Medulla oblongata (tissue), 1 donor: ENCODE results near the gene DNAI1.
"Not testable (repeated sequence)": the region's sequence is repeated elsewhere in the genome, so short reads cannot be mapped to it uniquely, and the experiment has no call there.

ENCODE experiments used
- DNase-seq: peaks from one replicate; pipeline ENCODE4 v3.0.0-alpha.2; 2015; ENCODE audit errors: extremely low spot score

DNAI1 gene

GRCh38 chr9:34450644-34451043 lies 8.0 kb upstream of the DNAI1 start:
- no peak for DNase-seq

- DNase-seq = no peak
Observed at GRCh38 chr9:34451135-34451534, 7.5 kb upstream of the DNAI1 start.

- DNase-seq = no peak
Observed at GRCh38 chr9:34451545-34451944, 7.1 kb upstream of the DNAI1 start.

GRCh38 chr9:34452568-34452967 lies 6.0 kb upstream of the DNAI1 start:
- peak; percentile 32 for DNase-seq

- no peak for DNase-seq
Observed at GRCh38 chr9:34454571-34455065, 4.0 kb upstream of the DNAI1 start.

- DNase-seq = no peak
Observed at GRCh38 chr9:34456151-34456550, 2.5 kb upstream of the DNAI1 start.

GRCh38 chr9:34456746-34457145 lies 1.9 kb upstream of the DNAI1 start:
- DNase-seq = no peak

- peak; percentile 80 for DNase-seq
Observed at GRCh38 chr9:34457266-34458012, 1.2 kb upstream of the DNAI1 start.

GRCh38 chr9:34458959-34459340 lies 345 bp downstream of the DNAI1 start:
- no peak for DNase-seq

GRCh38 chr9:34459356-34459755 lies 751 bp downstream of the DNAI1 start:
- DNase-seq = no peak

GRCh38 chr9:34459941-34460340 lies 1.3 kb downstream of the DNAI1 start:
- DNase-seq = no peak

- no peak for DNase-seq
Observed at GRCh38 chr9:34463098-34463900, 4.7 kb downstream of the DNAI1 start.

- DNase-seq = no peak
Observed at GRCh38 chr9:34463901-34464232, 5.3 kb downstream of the DNAI1 start.

GRCh38 chr9:34464571-34464970 lies 6.0 kb downstream of the DNAI1 start:
- DNase-seq = no peak

GRCh38 chr9:34465468-34465867 lies 6.9 kb downstream of the DNAI1 start:
- no peak for DNase-seq

GRCh38 chr9:34475097-34475496 lies 16.5 kb downstream of the DNAI1 start:
- no peak for DNase-seq

- DNase-seq = no peak
Observed at GRCh38 chr9:34477541-34477940, 18.9 kb downstream of the DNAI1 start.

GRCh38 chr9:34479431-34479866 lies 20.8 kb downstream of the DNAI1 start:
- no peak for DNase-seq

GRCh38 chr9:34481620-34482019 lies 23.0 kb downstream of the DNAI1 start:
- not testable (repeated sequence) for DNase-seq

GRCh38 chr9:34482746-34483145 lies 24.1 kb downstream of the DNAI1 start:
- DNase-seq = not testable (repeated sequence)

GRCh38 chr9:34484678-34485077 lies 26.1 kb downstream of the DNAI1 start:
- no peak for DNase-seq

- DNase-seq = no peak
Observed at GRCh38 chr9:34485822-34486221, 27.2 kb downstream of the DNAI1 start.

- DNase-seq = no peak
Observed at GRCh38 chr9:34486572-34486971, 28.0 kb downstream of the DNAI1 start.
